Nucleus accumbens (tissue), 56 donors: ENCODE measurements around the gene TP73.

ENCODE experiments used
- DNase-seq, 56 donors: peaks; one replicate each; lab custom pipeline; 2025; lab: John Stamatoyannopoulos, UW

Gene TP73

GRCh38 chr1:3749512-3749911, 97.2 kb downstream of the TP73 start:
- no peak for DNase-seq

GRCh38 chr1:3750741-3751140, 98.4 kb downstream of the TP73 start:
- no peak for DNase-seq

GRCh38 chr1:3752400-3752945, 100.2 kb downstream of the TP73 start, which contains the start of gene CCDC27:
TSS of gene CCDC27 (plus strand) at chr1:3752450. CDS start at chr1:3752482, 32 bp downstream.
- no peak for DNase-seq

GRCh38 chr1:3753656-3754454, 101.5 kb downstream of the TP73 start:
- DNase-seq, result no peak

GRCh38 chr1:3756394-3756793, 104.1 kb downstream of the TP73 start:
- no peak for DNase-seq

GRCh38 chr1:3759164-3759563, 106.8 kb downstream of the TP73 start:
- no peak for DNase-seq

GRCh38 chr1:3759796-3760195, 107.5 kb downstream of the TP73 start:
- DNase-seq, result no peak

GRCh38 chr1:3761296-3762010, 109.1 kb downstream of the TP73 start:
- DNase-seq, result no peak

- no peak for DNase-seq
Observed at GRCh38 chr1:3762151-3762872, 110.0 kb downstream of the TP73 start.

- no peak for DNase-seq
Observed at GRCh38 chr1:3762873-3763228, 110.5 kb downstream of the TP73 start.

- DNase-seq, result no peak
Observed at GRCh38 chr1:3763351-3764125, 111.2 kb downstream of the TP73 start.

- DNase-seq, result no peak
Observed at GRCh38 chr1:3767328-3767925, 115.1 kb downstream of the TP73 start.

- DNase-seq, result no peak
Observed at GRCh38 chr1:3768811-3769390, 116.6 kb downstream of the TP73 start.

- no peak for DNase-seq
Observed at GRCh38 chr1:3770047-3770765, 117.9 kb downstream of the TP73 start.

- no peak for DNase-seq
Observed at GRCh38 chr1:3771108-3772026, 119.1 kb downstream of the TP73 start.

- DNase-seq, result peak in 47 of 56 donors; percentile 8 to 82 (median 47)
Observed at GRCh38 chr1:3772027-3772714, 119.9 kb downstream of the TP73 start.
